Glutamatergic neuron (in vitro differentiated cells): ENCODE results near the gene CEACAM21. TPM values are rescaled to one million over a fixed set of nuclear protein-coding genes. Genes with fewer than 3 reads are reported as not detected.

ENCODE experiments used
- DNase-seq: peaks from one replicate; pipeline ENCODE4 v3.0.0; 2022
- H3K27ac Mint-ChIP-seq: one replicate; pipeline ENCODE4 v1.8.0; 2020; ENCODE audit warnings: mild to moderate bottlenecking, mixed read lengths, inconsistent platforms; ENCODE audit not compliant: unreplicated experiment
- H3K27me3 Mint-ChIP-seq: one replicate; pipeline ENCODE4 v1.8.0; 2020; ENCODE audit warnings: mild to moderate bottlenecking, moderate library complexity, mixed read lengths, inconsistent platforms; ENCODE audit not compliant: unreplicated experiment
- H3K36me3 Mint-ChIP-seq: one replicate; pipeline ENCODE4 v1.8.0; 2020; ENCODE audit warnings: mild to moderate bottlenecking, mixed read lengths, inconsistent platforms; ENCODE audit not compliant: unreplicated experiment
- H3K4me1 Mint-ChIP-seq: one replicate; pipeline ENCODE4 v1.8.0; 2020; ENCODE audit warnings: mild to moderate bottlenecking, low read depth, mixed read lengths, inconsistent platforms; ENCODE audit not compliant: unreplicated experiment
- H3K4me3 Mint-ChIP-seq: one replicate; pipeline ENCODE4 v1.8.0; 2020; ENCODE audit warnings: mild to moderate bottlenecking, mixed read lengths, inconsistent platforms; ENCODE audit not compliant: unreplicated experiment
- H3K9me3 Mint-ChIP-seq: one replicate; pipeline ENCODE4 v1.8.0; 2020; ENCODE audit warnings: mild to moderate bottlenecking, moderate library complexity, mixed read lengths, inconsistent platforms; ENCODE audit not compliant: unreplicated experiment
- total RNA-seq: library from RNA; stranded (reverse); fragmentation: NEBNext Ultra II Directional; extraction: Animal tissue kit (Norgen Biotek cat#: 25700); gene quantifications from one replicate; pipeline ENCODE4 v1.2.1, GENCODE V29; 2021; ENCODE audit not compliant: unreplicated experiment
- TF ChIP-seq, protein P1 (sequence below): fragments of 200-600 bp; sonication (generic); IDR thresholded peaks from one replicate; pipeline ENCODE4 v1.5.0; 2021; ENCODE audit not compliant: partially characterized antibody, unreplicated experiment

CEACAM21 gene
- total RNA-seq, 1 donor from 2014 or later: not detected

DNA sequence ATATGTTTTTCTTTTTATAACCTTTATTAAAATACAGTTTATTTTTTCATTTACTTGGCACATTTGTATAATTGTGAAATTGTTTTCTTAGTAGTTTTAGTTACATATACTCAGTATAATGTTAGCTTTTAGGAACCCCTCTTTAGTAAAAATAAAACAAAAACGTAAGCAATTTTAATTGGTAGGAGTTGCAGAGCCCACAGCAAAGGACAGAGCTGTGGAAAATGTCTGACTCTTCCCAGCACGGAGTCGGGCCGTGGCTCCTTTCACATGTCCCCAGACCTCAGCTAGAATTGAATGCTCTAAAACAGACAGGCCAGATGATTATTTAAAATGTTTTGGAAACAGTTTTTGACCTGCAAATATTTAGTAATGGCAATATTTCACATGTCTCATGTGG, 27.9 kb upstream of the CEACAM21 start:
- Mint-ChIP-seq H3K4me1 (peaks cover 5% of the 10 kb centered on the region), H3K36me3 (no peaks in the 10 kb centered on the region), H3K9me3 (no peaks in the 10 kb centered on the region), H3K4me3 (no peak overlapping the region), H3K27me3 (peaks cover 3% of the 10 kb centered on the region), H3K27ac (no peak overlapping the region)
- TF ChIP-seq, protein P1, sequence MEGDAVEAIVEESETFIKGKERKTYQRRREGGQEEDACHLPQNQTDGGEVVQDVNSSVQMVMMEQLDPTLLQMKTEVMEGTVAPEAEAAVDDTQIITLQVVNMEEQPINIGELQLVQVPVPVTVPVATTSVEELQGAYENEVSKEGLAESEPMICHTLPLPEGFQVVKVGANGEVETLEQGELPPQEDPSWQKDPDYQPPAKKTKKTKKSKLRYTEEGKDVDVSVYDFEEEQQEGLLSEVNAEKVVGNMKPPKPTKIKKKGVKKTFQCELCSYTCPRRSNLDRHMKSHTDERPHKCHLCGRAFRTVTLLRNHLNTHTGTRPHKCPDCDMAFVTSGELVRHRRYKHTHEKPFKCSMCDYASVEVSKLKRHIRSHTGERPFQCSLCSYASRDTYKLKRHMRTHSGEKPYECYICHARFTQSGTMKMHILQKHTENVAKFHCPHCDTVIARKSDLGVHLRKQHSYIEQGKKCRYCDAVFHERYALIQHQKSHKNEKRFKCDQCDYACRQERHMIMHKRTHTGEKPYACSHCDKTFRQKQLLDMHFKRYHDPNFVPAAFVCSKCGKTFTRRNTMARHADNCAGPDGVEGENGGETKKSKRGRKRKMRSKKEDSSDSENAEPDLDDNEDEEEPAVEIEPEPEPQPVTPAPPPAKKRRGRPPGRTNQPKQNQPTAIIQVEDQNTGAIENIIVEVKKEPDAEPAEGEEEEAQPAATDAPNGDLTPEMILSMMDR: no peak
- DNase-seq: no peak

DNA sequence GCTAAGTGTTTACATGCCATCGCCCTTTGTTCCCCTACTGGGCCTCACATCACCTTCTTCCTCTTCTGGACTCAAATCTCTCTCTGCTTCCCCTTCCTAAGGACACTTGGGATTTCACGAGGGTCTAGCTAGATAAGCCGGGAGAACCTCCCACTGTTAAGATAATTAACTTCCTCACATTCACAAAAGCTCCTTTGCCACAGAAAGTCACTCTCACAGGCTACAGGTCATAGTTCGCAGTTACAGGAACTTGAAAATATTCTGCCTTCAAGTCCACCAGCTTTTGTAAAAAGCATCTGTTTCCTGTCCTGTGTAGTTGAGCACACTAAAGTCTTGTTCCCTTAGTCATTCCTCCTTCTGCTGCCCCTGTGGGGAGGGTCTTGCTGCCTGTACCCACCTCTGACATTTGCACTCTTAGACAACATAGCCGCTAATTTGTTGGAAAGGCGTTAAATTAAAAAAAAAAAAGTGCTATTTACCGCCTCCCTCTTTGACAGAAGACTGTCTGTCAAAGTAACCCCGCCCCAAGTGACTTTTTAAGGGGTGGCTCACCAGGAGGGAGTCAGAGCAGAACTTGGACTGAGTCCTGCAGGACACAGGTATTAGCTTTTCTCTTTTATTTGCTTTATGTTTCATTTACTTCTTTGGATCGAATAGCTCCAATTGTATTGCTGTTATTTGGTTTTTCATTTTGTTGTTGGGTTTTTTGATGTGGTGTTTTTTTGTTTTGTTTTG, 26.8 kb upstream of the CEACAM21 start:
- H3K9me3 Mint-ChIP-seq: no peaks in the 10 kb centered on the region
- H3K27me3 Mint-ChIP-seq: peaks cover 3% of the 10 kb centered on the region
- DNase-seq: no peak
- TF ChIP-seq, protein P1: no peak
- no peaks in the 10 kb centered on the region for H3K36me3 Mint-ChIP-seq
- no peak overlapping the region for H3K27ac Mint-ChIP-seq
- no peak overlapping the region for H3K4me3 Mint-ChIP-seq
- H3K4me1 Mint-ChIP-seq: peaks cover 5% of the 10 kb centered on the region

DNA sequence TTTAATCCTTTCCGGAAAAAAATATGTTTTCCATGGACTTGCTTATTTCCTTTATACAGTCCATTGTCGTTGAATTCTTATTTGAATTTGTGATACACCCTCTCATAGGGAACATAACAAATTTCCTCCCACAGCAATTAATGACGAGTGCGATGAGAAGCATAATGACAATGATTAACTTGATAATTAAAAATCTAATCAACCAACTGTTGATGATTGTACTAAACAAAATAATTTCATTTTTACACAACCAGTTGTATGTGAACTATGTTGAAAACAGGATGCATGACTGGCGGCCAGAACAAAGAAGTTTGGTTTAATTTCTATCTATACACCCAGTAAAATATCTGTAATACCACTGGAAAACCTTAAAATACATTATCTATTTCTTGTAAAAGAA, 26.1 kb upstream of the CEACAM21 start:
- peaks cover 5% of the 10 kb centered on the region for H3K4me1 Mint-ChIP-seq
- DNase-seq: no peak
- TF ChIP-seq, protein P1: no peak
- H3K4me3 Mint-ChIP-seq: no peak overlapping the region
- H3K9me3 Mint-ChIP-seq: no peaks in the 10 kb centered on the region
- peaks cover under 1% of the 10 kb centered on the region for H3K36me3 Mint-ChIP-seq
- H3K27me3 Mint-ChIP-seq: peaks cover 1% of the 10 kb centered on the region
- H3K27ac Mint-ChIP-seq: no peak overlapping the region

DNA sequence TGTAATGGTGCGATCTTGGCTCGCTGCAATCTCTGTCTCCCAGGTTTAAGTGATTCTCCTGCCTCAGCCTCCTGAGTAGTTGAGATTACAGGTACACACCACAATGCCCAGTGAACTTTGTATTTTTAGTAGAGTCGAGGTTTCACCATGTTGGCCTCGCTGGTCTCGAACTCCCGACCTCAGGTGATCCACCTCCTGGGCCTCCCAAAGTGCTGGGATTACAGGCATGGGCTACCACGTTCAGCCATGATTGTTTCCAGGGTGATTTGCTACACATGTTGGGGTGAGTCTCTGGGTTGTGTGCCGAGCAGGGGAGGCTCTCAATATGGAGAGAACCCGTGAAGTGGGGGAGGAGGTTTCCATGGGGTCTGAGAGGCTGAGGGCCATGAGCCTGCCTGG, 24.8 kb upstream of the CEACAM21 start:
- Mint-ChIP-seq H3K4me3 (no peak overlapping the region), H3K36me3 (peaks cover 5% of the 10 kb centered on the region), H3K27me3 (peaks cover under 1% of the 10 kb centered on the region), H3K4me1 (peaks cover 5% of the 10 kb centered on the region), H3K9me3 (peaks cover 2% of the 10 kb centered on the region), H3K27ac (no peak overlapping the region)
- TF ChIP-seq, protein P1: no peak
- no peak for DNase-seq

DNA sequence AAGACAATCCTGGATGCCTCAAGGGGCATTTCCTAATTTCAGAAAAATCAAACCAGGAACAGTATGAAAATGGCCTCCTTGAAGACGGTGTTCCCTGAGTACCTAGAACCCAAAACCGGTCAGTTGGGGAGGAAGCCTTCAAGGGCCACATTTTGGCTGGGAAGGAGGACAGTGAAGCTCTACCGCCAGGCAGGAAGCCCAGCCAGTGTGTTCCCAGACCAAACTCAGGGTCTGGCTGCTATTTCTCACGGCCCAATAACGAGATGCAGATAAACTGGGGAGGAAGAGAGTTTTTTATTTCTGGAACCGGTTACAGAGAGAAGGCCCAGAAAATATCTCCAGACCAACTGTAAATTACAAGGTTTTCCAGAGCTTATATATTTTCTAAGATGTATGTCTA, 24.3 kb upstream of the CEACAM21 start:
- Mint-ChIP-seq H3K36me3 (peaks cover 5% of the 10 kb centered on the region), H3K9me3 (peaks cover 2% of the 10 kb centered on the region), H3K4me3 (no peak overlapping the region), H3K27me3 (no peaks in the 10 kb centered on the region), H3K27ac (no peak overlapping the region), H3K4me1 (peaks cover 5% of the 10 kb centered on the region)
- TF ChIP-seq, protein P1: no peak
- no peak for DNase-seq
